ENCODE results near the gene GABARAP.
"Not testable (repeated sequence)": the region's sequence is repeated elsewhere in the genome, so short reads cannot be mapped to it uniquely, and the experiment has no call there.

Gene GABARAP

DNA sequence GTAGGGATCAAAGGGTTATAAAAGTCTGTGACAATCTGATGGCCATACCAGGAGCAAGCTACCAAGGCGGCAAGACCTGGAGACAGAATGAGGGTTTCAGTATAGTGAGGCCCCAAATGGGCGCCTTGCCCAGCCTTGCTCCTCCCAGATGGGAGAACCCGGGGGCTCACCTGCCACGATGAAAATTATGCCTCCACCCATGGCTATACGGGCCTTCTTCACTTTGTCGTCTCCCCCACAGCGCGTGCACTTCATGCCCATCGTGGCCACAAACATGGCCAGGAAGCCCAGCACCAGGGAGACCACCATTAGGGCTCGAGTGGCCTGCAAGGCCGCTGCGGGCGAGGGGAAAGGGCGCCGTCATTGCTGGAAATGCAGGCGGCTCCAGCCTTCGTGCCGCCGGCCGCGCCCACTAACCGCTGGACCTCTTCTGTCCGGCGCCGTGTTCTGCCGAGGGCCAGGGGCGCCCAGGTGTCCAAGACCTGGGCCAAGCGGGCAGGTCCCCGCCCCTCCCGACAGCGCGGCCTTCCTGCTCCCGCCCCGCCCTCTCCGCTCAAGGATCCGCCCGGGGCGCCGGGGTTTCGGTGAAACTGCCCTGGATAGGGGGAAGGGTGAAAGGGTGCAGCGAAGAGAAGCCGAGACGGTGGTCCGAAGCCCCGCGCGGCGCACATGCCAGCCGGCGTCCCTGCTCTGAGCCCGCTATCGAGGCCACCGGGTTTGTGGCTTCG lies 18.6 kb upstream of the GABARAP start:
- no peak for DNase-seq

DNA sequence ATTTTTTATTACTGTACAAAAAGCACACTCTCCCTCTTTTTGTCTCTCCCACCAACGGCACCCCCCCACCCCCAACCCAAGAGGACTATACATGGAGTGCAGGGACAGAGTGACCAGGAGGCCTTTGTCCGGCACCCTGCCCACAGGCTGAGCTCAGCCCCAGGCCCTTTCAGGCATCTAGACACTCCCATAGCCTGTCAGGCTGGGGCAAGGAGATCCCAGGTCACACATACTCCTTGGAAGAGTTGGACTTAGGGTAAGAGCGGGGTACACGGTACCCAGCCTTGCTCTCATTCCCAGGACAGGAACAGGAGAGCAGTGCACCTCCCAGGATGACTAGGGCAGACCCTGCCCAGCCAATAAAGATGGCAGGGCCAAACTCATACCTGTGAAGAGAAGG lies 17.9 kb upstream of the GABARAP start:
- DNase-seq: no peak

DNA sequence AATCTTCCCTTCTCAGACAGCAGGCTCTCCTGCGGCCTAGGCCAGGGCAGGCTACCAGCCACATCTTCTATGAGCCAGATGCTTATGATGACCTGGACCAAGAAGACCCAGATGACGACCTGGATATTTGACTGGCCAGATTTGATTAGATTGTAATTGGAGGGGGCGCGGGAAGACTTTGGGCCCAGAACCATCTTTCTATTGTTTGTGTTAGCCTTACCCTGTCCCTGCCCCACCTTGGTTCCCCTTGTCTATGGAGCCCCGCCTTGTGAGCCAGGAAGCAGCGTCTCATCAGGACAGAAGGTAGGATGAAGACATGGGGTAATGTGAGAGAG lies 17.3 kb upstream of the GABARAP start:
- DNase-seq: no peak

DNA sequence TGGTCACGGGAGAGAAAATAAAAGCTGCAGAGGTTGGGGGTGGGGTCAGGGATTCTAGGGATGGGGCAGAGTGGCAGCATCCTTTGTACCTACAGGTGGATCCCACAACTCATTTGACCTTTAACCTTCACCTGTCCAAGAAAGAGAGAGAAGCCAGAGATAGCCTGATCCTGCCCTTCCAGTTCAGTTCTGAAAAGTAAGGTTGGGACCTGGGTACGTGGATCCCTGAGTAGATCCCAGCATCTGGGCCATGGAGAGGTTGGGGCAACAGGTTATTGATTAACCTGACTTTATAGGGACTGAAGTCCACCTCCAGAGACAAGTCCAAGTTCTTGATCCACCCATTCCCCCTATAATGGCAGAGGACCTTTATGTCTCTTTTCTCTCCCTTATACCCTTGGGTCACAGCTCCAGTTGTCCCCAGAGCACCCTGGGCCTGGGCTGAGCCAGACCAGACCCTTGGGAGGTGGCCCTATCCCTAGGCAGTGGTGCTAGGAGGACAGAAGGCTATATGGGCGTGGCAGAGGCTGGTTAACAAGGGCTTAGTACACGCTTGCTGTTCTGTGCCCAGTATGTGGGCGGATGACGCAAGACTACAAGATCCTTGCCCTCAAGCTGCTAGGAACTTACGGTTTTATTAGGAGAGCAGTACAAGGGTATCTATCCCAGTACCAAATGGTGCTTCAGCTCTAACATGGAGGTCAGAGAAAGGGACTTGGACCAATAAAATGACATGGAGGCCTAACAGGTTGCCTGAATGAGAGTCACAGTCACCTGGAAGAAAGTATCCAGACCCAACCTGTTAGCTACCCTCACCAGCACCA lies 16.7 kb upstream of the GABARAP start:
- peak; percentile 82 for DNase-seq

DNA sequence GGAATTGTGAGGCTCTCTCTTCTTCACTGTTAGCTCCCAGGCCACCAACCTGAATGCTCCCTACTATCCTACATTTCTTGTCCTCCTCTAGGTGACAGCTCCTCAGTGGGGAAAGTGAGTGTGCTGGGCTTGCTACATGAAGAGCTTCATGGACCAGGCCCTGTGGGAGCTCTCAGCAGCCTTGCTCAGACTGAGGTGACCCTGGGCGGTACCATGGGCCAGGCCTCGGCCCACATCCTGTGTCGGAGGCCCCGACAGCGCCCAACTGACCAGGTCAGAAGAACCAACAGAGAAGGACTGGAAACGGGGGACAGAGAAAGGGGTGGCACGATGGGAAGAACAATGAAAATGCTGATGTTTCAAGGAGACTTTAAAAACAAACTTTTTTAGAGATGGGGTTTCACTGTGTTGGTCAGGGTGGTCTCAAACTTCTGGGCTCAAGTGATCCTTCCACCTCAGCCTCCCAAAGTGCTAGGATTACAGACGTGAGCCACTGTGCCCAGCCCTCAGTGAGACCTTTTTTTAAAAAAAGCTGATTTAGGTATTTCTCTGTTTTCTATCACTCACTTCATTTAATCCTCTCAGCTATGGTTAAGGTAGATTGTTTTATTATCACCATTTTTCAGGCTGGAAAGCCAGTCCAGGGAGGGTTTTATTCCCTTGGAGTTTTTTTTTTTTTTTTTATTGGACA lies 14.7 kb upstream of the GABARAP start:
- no peak for DNase-seq

DNA sequence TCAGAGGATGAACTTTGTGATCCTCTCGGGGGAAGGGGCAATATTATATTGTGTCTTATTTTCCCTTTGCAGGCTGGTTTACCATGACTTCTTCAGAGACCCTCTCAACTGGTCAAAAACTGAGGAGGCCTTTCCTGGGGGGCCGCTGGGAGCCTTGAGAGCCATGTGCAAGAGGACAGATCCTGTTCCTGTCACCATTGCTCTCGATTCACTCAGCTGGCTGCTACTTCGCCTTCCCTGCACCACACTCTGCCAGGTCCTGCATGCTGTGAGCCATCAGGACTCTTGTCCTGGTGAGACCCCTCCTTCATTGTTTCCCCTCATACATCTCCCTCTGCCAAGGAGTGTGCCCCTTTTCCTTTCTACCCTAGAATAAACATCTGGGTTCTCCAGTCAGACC lies 12.3 kb upstream of the GABARAP start:
- DNase-seq: no peak

DNA sequence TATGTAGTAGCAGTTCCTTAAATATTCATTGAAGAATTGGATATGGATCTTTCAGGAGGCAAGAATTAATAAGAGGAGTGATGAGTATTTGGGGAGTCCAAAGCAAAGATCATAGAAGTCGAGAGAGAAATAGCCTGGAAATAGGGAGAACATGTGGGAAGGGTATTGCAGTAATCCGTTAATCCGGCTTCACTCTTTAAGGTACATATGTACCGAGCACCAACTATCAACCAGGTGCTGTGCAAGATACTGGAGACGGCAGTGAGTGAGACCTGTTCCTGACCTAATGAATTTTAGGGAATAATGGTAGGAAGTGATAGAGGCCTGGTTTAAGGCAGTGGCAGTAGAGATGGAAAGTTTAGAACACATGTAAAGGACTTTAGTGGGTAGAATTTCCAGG lies 10.8 kb upstream of the GABARAP start:
- no peak for DNase-seq

DNA sequence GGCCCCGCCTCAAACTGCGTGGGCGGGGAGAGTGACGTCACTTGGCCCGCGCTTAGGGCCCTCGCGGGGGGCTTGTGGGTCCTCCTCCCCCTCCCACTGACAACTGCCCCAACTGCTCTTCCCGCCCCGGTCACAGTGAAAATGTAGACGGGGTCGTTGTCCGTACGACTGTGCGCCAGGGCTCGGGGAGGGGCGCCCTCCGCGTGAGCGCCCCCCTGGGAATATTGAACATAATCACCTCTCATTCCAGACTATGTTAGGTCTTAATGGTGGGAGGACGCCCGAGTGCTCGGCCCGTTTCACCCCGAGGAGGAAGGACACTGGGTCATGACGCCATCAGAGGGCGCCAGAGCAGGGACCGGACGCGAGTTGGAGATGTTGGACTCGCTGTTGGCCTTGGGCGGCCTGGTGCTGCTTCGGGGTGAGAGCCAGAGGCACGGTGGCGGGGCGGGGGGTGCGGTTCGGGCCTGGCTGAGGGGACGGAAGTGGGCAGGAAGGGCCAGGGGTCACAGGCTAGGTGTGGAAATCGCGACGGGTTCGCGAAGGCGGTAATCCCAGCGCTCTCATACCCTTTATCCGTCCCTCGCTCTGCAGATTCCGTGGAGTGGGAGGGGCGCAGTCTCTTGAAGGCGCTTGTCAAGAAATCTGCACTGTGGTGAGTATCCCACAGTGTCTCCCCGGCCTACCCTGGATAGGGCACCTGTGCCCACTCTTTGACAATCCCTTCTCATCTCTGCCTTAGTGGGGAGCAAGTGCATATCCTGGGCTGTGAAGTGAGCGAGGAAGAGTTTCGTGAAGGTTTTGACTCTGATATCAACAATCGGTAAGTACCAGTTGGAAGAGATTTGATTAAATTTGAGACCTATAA lies 10.2 kb upstream of the GABARAP start, which contains the start of gene ELP5:
ELP5 (plus strand) TSS at position 40 of the 868 bp plus-strand sequence; CDS start at position 376, 336 bp downstream.
- DNase-seq: peak; percentile 91

DNA sequence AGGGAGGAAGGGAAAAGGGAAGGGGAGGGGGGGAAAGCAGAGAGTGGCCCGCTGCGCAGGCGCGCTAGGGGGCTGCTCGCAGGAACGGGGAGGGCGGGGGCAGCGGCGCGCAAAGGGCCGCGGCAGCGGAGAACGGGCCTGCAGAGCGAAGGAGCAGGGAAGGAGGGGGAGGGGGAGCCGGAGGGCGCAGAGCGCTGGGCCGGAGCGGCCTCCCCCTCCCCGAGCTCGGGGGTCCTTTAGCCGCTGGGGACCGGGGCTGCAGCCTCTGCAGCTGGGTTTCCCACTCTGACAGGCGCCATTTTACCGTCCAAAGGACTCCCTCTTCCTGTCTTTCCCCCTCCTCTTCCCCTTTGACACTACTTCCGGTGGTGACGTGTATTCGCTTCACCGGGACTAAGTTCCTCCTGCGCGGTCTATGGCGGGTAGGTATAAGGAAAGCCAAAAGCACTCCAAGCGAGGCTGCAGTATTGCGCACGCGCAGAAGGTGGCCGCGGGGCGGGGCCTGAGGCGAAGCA lies 9.5 kb upstream of the GABARAP start, which contains the start of gene CTDNEP1:
CTDNEP1 (minus strand) TSS at position 74 of the 515 bp plus-strand sequence. CDS start 438 bp downstream, outside the sequence.
- peak; percentile 99 for DNase-seq

DNA sequence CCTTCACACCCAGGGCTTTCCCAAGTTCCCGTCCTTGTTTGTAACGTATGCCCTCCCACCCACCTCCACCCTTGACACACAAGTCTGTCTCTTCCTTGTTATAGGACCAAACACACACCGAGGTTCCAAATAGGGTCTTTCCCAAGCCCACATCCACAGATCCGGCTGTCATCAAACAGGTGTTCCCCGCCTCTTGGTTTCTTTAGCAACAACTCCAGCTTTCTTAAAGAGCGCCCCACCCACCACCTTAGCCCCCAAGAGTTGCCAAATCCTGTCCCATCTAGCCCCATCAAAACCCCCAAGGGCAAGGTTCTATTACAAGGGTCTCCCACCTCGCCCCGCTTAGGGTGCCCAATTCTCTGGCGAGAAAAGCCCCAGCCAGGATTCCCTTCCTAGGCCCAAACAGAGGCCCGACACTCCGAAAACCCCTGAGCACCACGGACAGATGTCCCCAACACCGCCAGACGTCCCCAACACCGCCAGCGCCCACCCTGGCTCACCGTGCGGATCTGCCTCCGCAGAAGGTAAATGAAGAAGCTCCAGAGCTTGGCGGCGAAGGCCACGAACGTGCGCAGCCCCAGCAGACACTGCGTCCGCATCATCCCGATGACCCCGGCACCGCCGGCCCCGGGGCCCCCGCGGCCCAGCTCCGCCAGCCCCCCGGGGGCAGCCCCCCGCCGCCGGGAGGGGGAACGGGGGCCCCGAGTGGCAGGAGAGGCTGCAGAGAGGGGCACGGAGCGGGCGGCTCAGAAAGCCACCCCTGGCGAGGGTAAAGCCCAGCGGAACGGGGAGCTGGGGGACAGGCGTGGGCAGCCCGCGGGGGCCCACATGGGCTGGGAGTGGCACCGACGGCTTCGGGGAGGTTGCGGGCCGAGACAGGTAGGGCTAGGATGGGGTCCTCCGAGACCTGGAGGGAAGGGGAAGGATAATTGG lies 8.7 kb upstream of the GABARAP start:
- DNase-seq: no peak

DNA sequence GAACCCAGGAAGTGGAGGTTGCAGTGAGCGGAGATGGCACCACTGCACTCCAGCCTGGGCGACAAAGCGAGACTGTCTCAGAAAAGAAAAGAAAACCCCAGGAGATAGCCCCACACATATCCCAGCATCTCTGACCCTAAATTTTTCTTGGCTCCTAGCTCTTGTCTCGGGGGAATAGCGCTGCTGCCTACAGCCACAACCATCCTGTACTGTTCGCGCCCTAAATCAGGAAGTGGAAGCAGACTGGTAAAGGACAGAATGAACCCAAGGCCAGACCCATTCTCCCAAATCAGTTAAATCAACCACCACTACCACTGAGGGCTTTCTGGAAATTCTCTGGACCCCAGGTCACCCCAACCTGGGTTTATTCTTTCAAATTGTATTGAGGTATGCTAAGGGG lies 7.6 kb upstream of the GABARAP start:
- peak; percentile 59 for DNase-seq

DNA sequence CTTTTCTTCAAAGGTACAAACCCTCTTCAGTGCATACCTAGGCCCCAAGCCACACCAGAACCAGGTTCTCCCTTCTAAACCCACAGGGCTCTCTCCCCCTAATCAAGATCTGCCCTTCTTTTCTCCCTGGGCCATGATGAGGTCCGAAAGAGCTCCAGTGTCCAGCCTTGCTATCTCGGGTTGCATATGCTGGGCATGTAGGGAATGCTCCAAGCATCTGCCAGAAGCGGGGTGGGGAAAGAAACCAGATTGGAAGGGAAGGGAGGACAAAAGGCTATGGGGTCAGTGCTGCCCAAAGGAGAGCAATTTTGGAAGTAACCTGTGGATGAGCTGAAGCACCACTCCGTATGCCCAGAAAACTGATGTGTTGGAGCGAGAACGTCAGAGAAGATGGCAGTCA lies 7.0 kb upstream of the GABARAP start:
- DNase-seq: no peak

DNA sequence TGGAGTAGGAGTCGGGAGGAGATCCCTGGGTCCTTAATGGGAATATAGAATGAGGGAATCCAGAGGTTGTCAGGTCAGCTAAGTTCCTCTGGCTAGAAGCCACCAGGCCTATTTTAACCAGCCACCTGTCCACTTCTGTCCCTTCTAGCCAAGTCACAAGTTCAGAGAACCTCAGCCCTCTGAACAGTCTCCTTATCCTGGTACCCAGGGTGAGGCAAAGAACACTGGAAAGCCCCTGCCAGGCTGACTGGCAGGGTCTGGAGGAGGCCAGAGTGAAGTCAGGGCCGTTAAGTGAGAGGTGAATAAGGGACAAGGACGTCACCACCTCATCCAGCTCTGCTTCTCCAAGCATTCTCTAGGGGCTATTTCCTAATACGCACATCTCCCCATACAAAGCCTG lies 6.5 kb upstream of the GABARAP start:
- DNase-seq: no peak

DNA sequence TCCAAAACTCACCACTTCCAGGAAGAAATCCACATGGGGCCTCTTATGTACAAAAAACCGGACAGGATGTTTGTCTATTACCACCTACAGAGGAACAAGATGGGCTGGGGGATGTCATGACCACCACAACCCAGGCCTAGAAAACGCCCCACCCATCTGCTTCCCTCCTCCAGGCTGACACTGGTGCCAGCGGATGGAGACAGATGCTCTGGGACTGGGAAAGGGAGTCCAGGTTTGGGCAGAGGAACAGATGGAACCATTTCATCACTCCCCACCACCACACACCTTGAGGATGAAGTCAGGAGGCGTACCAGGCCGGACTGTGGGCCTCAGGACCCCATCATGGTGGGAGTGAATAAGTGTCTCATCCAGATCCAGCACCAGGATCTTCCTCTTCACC lies 4.5 kb upstream of the GABARAP start:
- DNase-seq: no peak

DNA sequence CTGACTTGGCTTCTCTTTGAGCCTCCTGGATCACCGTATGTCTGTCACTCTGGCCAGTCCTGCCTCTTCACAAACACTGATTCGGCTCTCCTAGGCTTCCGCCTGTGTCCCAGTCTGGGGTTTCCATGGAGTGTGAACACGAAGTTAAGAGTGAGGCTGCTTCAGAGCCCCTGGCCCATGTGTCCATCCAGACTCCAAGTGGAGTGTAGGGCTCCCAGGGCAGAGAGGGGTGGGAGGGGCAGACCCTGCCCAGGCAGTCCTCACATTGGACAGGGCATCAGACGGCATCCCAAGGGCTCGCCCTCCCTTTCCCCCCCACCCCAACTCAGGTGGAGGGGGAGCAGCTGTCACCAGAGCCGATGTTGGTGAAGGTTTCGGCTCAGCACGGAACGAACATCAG lies 1.6 kb upstream of the GABARAP start:
- DNase-seq: not testable (repeated sequence)

DNA sequence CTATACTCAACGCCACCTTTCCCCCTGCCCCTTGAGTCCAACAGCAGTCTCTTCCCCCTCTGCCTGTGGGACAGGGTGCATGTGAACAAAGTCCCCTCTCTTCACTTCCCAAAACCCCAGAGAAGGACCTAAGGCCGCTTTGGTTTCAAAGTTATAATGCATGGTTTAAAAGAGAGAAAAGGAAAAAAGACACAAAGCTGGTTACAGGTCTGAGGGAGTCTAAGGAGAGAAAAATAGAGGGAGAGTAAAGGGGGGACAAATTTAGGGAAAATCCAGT lies 1.1 kb upstream of the GABARAP start:
- no peak for DNase-seq

DNA sequence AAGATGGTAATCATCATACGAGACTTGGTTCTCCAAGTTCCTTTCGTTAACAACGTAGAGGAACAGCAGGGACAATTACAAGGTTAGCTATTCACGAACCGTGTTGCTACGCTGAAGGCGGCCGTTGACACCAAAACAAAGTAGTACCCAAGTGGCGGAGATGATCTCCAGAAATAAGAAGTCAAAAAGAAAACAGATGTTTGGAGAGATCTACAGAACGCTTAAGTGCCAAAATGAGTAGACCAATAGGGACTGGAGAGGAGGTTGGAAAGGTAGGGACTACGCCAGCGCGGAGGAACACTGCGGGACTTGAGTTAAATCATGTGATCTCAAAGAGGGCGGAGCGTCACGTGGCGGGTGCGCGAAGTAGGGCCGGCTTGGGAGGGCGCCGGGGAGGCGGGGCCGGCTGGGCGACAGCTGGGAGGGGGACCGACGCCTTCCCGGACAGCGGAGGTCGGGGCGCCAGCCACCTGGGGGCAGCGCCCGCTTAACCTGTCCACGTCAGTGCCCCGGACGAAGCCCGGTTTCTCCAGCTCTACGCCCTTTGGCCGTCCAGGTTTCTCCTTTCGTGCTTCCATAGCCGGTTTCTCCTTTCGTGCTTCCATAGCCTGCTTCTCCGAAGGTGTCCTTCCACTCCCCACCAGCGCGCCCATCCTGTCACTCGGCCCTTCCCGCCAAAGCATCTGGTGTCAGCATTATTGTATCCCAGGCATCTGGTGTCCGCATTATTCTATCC lies 636 bp upstream of the GABARAP start:
- peak; percentile 89 for DNase-seq

DNA sequence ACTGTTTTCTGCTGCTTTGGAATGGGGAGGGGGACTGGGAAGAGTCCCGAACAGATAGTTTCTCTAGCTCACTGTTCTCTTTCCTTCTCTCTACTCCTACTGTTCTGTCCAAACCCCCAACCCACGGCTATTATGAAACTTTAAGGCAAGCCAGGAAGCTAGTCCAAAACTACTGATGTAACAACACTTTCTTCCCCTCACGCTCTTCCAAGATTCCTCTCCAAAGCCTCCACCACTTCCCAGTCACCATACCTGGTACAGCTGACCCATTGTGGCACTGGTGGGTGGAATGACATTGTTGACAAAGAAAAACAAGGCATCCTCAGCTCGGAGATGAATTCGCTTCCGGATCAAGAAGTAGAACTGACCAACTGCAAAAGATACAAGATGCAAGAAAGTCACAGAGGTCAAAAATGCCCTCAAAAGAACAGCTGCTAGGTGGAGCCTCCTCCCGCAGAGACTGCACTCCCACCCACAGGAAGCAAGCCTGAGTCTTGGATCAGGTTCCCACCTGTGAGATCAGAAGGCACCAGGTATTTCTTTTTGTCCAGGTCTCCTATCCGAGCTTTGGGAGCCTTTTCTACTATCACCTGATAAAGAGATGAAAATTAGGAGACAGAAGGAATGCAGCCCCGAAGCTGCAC lies 1.0 kb downstream of the GABARAP start:
- no peak for DNase-seq

DNA sequence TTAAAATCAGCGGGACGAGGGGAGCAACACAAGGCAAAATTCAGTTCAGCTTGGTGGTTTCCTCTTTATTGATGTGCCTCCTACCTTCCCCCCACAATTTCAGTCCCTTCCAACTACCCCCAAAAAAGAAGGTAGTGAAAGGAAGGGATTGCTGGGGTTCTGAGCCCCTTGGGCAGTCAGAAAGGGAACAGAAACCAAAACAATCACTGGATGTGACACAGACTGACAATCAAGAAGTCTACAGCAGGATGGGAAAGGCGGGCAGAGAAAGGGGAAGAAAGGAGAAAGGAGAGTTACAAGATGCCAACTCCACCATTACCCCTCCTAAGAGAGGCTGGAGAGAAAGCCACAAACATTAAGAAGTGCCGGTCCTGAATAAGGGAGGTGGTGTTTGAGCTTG lies 1.9 kb downstream of the GABARAP start:
- DNase-seq: peak; percentile 96

Measured in MV-4-11 (cell line).